ENCODE results near the gene SLC22A17. TPM values are rescaled to one million over a fixed set of nuclear protein-coding genes. Genes with fewer than 3 reads are reported as not detected.

The SLC22A17 gene
- total and polyA plus RNA-seq, 10 donors, result 5.1 to 13.7 (median 7.7) TPM

DNA sequence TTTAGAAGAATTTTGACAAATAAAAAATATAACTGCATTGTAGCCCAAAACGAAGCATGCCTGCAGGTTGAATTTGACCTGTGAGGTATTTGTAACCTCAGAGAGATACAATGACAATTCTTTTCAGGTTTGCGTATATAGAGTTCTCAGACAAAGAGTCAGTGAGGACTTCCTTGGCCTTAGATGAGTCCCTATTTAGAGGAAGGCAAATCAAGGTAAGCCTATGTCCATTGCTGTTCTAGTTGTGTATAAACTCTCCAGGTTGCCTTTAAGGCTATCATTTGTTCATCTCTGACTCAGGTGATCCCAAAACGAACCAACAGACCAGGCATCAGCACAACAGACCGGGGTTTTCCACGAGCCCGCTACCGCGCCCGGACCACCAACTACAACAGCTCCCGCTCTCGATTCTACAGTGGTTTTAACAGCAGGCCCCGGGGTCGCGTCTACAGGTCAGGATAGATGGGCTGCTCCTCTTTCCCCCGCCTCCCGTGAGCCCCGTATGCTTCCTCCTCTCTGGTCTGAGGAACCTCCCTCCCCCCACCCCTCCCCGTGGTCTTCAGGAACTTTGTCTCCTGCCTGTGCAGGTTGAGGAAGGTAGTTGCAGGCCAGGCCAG, 28.7 kb downstream of the SLC22A17 start:
- no peak for DNase-seq
- intact Hi-C loops (cut with DNase I; ENCODE audit: low total_unique reads), result loop anchor here (10.0 kb wide), 2 partner anchors 141 to 241 kb away; partner anchors contain the start of genes AP1G2 and NGDN
- no peak overlapping the region for H3K27ac ChIP-seq
- 84 to 89% (median 87%) methylated on average over 18 of the region's 18 CpGs for WGBS, 5 donors
- peaks cover 15 to 45% (median 31%) of the 10 kb centered on the region in 6 donors for H3K4me1 ChIP-seq
- no peak overlapping the region for H3K4me3 ChIP-seq
- no peaks in the 10 kb centered on the region for H3K27me3 ChIP-seq (replicated peaks in 1 of 7)
- H3K36me3 ChIP-seq, result peaks cover 8 to 43% (median 28%) of the 10 kb centered on the region in 6 donors
- no peaks in the 10 kb centered on the region for H3K9me3 ChIP-seq
- TF ChIP-seq, protein P1, sequence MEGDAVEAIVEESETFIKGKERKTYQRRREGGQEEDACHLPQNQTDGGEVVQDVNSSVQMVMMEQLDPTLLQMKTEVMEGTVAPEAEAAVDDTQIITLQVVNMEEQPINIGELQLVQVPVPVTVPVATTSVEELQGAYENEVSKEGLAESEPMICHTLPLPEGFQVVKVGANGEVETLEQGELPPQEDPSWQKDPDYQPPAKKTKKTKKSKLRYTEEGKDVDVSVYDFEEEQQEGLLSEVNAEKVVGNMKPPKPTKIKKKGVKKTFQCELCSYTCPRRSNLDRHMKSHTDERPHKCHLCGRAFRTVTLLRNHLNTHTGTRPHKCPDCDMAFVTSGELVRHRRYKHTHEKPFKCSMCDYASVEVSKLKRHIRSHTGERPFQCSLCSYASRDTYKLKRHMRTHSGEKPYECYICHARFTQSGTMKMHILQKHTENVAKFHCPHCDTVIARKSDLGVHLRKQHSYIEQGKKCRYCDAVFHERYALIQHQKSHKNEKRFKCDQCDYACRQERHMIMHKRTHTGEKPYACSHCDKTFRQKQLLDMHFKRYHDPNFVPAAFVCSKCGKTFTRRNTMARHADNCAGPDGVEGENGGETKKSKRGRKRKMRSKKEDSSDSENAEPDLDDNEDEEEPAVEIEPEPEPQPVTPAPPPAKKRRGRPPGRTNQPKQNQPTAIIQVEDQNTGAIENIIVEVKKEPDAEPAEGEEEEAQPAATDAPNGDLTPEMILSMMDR (IDR thresholded peaks at IDR 0.05 in 8 of 11, conservative IDR thresholded peaks at IDR 0.05 in 3 of 11), result no peak
- TF ChIP-seq POLR2A (IDR thresholded peaks at IDR 0.05) (no peak), POLR2AphosphoS5 (IDR thresholded peaks at IDR 0.05) (no peak)

DNA sequence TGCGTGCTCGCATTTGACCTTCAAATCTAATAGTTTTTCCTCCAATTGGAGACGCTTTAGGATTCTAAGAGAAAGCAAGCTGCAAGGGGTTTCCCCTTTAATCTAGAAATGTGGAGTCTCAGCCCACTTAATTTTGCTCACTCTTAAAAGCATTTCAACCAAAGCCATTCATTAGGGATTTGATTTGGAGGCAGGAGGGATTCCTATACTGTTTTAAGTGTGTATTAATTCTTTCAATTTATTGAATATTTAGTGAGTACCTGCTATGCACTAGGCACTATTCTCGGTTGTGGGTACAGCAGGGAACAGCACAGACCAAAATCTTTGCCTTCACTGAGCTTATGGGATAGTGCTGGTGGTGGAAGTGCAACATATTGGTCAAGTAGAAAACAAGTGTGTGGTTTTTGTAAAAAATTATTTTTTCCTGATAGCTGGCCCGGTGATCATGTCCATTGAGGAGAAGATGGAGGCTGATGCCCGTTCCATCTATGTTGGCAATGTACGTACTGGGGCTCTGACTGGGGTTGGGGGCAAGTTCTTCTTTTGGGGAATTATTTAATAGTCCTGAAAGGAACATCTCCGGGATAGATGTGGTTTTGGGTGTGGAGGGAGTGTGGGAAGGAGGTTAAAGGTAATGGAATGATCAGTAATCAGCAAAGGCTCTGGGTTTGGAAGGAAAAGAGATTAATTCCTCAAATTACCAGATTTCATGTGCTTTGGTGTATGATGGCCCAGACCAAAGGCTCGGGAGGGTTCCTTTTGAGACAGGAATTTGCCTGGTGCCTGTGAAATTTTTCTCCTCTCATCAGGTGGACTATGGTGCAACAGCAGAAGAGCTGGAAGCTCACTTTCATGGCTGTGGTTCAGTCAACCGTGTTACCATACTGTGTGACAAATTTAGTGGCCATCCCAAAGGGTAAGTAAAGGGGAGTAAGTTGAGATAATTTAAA, 29.8 kb downstream of the SLC22A17 start:
- Histone ChIP-seq H3K4me1 (peaks cover 15 to 41% (median 31%) of the 10 kb centered on the region in 6 donors), H3K36me3 (peaks cover 8 to 50% (median 28%) of the 10 kb centered on the region in 6 donors), H3K9me3 (no peaks in the 10 kb centered on the region), H3K27me3 (replicated peaks in 1 of 7) (no peaks in the 10 kb centered on the region), H3K4me3 (peak overlapping the region; percentile 61 to 96 (median 85)), H3K27ac (peak overlapping the region in 7 of 8 donors; percentile 14 to 98 (median 94))
- intact Hi-C loops (cut with DNase I; ENCODE audit: low total_unique reads), result loop anchor here (10.0 kb wide), 2 partner anchors 142 to 242 kb away; partner anchors contain the start of genes AP1G2 and NGDN
- 54 to 63% (median 56%) methylated on average over 10 of the region's 10 CpGs for WGBS, 5 donors
- no peak for DNase-seq
- TF ChIP-seq, protein P1 (IDR thresholded peaks at IDR 0.05 in 8 of 11, conservative IDR thresholded peaks at IDR 0.05 in 3 of 11), result no peak
- TF ChIP-seq POLR2A (IDR thresholded peaks at IDR 0.05), result no peak
- no peak for TF ChIP-seq POLR2AphosphoS5 (IDR thresholded peaks at IDR 0.05)

DNA sequence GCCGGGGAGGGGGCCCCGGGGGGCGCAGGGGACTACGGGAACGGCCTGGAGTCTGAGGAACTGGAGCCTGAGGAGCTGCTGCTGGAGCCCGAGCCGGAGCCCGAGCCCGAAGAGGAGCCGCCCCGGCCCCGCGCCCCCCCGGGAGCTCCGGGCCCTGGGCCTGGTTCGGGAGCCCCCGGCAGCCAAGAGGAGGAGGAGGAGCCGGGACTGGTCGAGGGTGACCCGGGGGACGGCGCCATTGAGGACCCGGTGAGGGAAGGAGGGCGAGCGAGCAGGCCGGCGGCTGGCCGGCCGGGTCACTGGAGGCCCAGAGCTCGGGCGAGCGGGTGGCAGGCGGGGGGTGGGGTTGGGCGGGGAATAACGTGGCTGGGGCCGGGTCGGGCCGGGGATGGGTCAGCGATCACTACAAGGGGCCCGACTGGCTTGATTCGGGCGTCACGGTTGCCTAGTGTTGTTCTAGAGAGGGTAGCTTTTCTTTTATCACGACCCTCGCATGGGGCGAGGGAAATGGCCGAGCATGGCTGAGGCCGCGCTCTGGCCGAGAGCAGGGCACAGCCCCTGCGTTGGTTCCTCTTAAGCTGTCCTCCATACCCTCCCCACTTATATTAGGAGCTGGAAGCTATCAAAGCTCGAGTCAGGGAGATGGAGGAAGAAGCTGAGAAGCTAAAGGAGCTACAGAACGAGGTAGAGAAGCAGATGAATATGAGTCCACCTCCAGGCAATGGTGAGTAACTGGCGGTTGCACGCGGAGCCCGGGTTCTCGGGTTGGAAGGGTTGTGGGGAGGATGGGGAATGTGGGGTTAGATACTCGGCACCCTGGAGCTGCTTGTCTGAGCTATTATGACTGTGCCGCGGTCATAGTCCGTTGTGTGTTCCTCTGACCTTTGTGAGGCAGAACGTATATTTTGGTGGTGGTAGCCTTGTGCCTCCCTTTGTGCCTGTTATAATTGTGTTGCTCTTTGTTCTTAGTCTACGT, 30.8 kb downstream of the SLC22A17 start:
- Histone ChIP-seq H3K4me1 (peaks cover 15 to 39% (median 31%) of the 10 kb centered on the region in 6 donors), H3K27me3 (replicated peaks in 1 of 7) (no peaks in the 10 kb centered on the region), H3K9me3 (no peaks in the 10 kb centered on the region), H3K27ac (peak overlapping the region; percentile 93 to 98 (median 96)), H3K36me3 (peaks cover 8 to 54% (median 28%) of the 10 kb centered on the region in 6 donors), H3K4me3 (peak overlapping the region; percentile 61 to 96 (median 85))
- TF ChIP-seq, protein P1 (IDR thresholded peaks at IDR 0.05 in 8 of 11, conservative IDR thresholded peaks at IDR 0.05 in 3 of 11), result no peak
- TF ChIP-seq POLR2AphosphoS5 (IDR thresholded peaks at IDR 0.05) (peak in 2 of 3 donors; percentile 8 to 47), POLR2A (IDR thresholded peaks at IDR 0.05) (no peak)
- peak; percentile 84 for DNase-seq
- WGBS, 5 donors, result 0 to 2% (median 1%) methylated on average over 31 to 64 of the region's 64 CpGs
- intact Hi-C loops (cut with DNase I; ENCODE audit: low total_unique reads), result loop anchor here (10.0 kb wide), 2 partner anchors 143 to 243 kb away; partner anchors contain the start of genes AP1G2 and NGDN
